Neuronal stem cell (in vitro differentiated cells): ENCODE data around the gene OLFML2A.
"Not testable (repeated sequence)": the region's sequence is repeated elsewhere in the genome, so short reads cannot be mapped to it uniquely, and the experiment has no call there.

Experiments
- DNase-seq: peaks from one replicate; pipeline ENCODE4 v3.0.0-alpha.2; 2013; ENCODE audit warnings: low spot score
- H2AFZ ChIP-seq: one replicate; pipeline ENCODE4 v1.6.1; 2013; ENCODE audit warnings: mild to moderate bottlenecking, low read length, inconsistent platforms
- H2AK5ac ChIP-seq: 2 replicates; pipeline ENCODE4 v1.6.1; 2013; ENCODE audit warnings: low read depth, mild to moderate bottlenecking, inconsistent platforms, low read length, moderate library complexity, mixed read lengths
- H2BK120ac ChIP-seq: 2 replicates; pipeline ENCODE4 v1.6.1; 2013; ENCODE audit warnings: low read depth, mild to moderate bottlenecking, inconsistent platforms, low read length, moderate library complexity, mixed read lengths
- H2BK12ac ChIP-seq: one replicate; pipeline ENCODE4 v1.6.1; 2013; ENCODE audit warnings: low read length, inconsistent platforms
- H2BK15ac ChIP-seq: 2 replicates; pipeline ENCODE4 v1.6.1; 2013; ENCODE audit warnings: mild to moderate bottlenecking, low read length, inconsistent platforms, mixed read lengths
- H2BK5ac ChIP-seq: one replicate; pipeline ENCODE4 v1.6.1; 2013; ENCODE audit warnings: inconsistent platforms, mild to moderate bottlenecking, low read length, moderate library complexity
- H3K14ac ChIP-seq: one replicate; pipeline ENCODE4 v1.6.1; 2013; ENCODE audit warnings: low read length, inconsistent platforms
- H3K18ac ChIP-seq: 2 replicates; pipeline ENCODE4 v1.6.1; 2013; ENCODE audit warnings: low read length, inconsistent platforms
- H3K23ac ChIP-seq: 2 replicates; pipeline ENCODE4 v1.6.1; 2013; ENCODE audit warnings: low read depth, mild to moderate bottlenecking, mixed read lengths, low read length, inconsistent platforms; ENCODE audit not compliant: poor library complexity
- H3K27ac ChIP-seq: replicated peaks from 3 replicates; pipeline ENCODE4 v1.5.1; 2013; ENCODE audit warnings: low read length, inconsistent platforms
- H3K27me3 ChIP-seq, 3 experiments: 2 replicates each; pipeline ENCODE4 v1.6.1; 2013; ENCODE audit warnings: low read length in 3 of 3, mild to moderate bottlenecking in 2 of 3, inconsistent platforms in 1 of 3, low read depth in 1 of 3, mixed read lengths in 1 of 3, moderate library complexity in 1 of 3; ENCODE audit not compliant: control insufficient read depth in 3 of 3, insufficient read depth in 3 of 3
- H3K36me3 ChIP-seq, 2 donors: replicated peaks in 1 of 2; 2 replicates each; pipeline ENCODE4 v1.6.1; 2013; ENCODE audit warnings: low read length in 2 of 2; ENCODE audit not compliant: control insufficient read depth in 2 of 2, insufficient read depth in 2 of 2
- H3K4ac ChIP-seq: 2 replicates; pipeline ENCODE4 v1.6.1; 2013; ENCODE audit warnings: inconsistent platforms, mild to moderate bottlenecking, low read length, moderate library complexity
- H3K4me1 ChIP-seq, 2 donors: 1 replicate in 1 of 2; 2 replicates in 1 of 2; pipeline ENCODE4 v1.6.1; 2013; ENCODE audit warnings: low read length in 2 of 2, low read depth in 1 of 2; ENCODE audit not compliant: control insufficient read depth in 2 of 2, insufficient read depth in 1 of 2
- H3K4me2 ChIP-seq: one replicate; pipeline ENCODE4 v1.6.1; 2013; ENCODE audit warnings: mild to moderate bottlenecking, low read length, inconsistent platforms; ENCODE audit not compliant: insufficient read depth, poor library complexity, severe bottlenecking
- H3K4me3 ChIP-seq, 2 donors: 2 replicates each; pipeline ENCODE4 v1.5.1; 2013; ENCODE audit warnings: low read length in 2 of 2, mild to moderate bottlenecking in 2 of 2, inconsistent platforms in 1 of 2, moderate library complexity in 1 of 2
- H3K79me1 ChIP-seq: one replicate; pipeline ENCODE4 v1.6.1; 2013; ENCODE audit warnings: low read depth, mild to moderate bottlenecking, inconsistent platforms, low read length, moderate library complexity
- H3K9ac ChIP-seq: one replicate; pipeline ENCODE4 v1.6.1; 2013; ENCODE audit warnings: mild to moderate bottlenecking, low read depth, low read length, inconsistent platforms; ENCODE audit not compliant: poor library complexity
- H3K9me3 ChIP-seq, 2 donors: replicated peaks in 1 of 2; 2 replicates each; pipeline versions ENCODE3 to v1.6.1; 2013; ENCODE audit warnings: low read length in 2 of 2, mild to moderate bottlenecking in 2 of 2, inconsistent platforms in 1 of 2, low read depth in 1 of 2, mixed read lengths in 1 of 2, moderate library complexity in 1 of 2; ENCODE audit not compliant: control insufficient read depth in 2 of 2, insufficient read depth in 1 of 2
- H4K8ac ChIP-seq: one replicate; pipeline ENCODE4 v1.6.1; 2013; ENCODE audit warnings: low read depth, mild to moderate bottlenecking, inconsistent platforms, low read length, moderate library complexity
- H4K91ac ChIP-seq: one replicate; pipeline ENCODE4 v1.6.1; 2013; ENCODE audit warnings: low read length, low read depth, mild to moderate bottlenecking, inconsistent platforms; ENCODE audit not compliant: poor library complexity
- WGBS, 2 donors: extraction: QIAGEN DNeasy Blood & Tissue Kit; methylation state at CpG; one replicate each; pipeline ENCODE4 v1.1.7; 2013; ENCODE audit warnings: missing lambda C conversion rate in 2 of 2, mixed read lengths in 1 of 2; ENCODE audit not compliant: insufficient read length in 2 of 2, insufficient replicate concordance in 1 of 2; ENCODE audit errors: extremely low coverage in 2 of 2; 5-methylcytosine and 5-hydroxymethylcytosine counted together

OLFML2A gene

DNA sequence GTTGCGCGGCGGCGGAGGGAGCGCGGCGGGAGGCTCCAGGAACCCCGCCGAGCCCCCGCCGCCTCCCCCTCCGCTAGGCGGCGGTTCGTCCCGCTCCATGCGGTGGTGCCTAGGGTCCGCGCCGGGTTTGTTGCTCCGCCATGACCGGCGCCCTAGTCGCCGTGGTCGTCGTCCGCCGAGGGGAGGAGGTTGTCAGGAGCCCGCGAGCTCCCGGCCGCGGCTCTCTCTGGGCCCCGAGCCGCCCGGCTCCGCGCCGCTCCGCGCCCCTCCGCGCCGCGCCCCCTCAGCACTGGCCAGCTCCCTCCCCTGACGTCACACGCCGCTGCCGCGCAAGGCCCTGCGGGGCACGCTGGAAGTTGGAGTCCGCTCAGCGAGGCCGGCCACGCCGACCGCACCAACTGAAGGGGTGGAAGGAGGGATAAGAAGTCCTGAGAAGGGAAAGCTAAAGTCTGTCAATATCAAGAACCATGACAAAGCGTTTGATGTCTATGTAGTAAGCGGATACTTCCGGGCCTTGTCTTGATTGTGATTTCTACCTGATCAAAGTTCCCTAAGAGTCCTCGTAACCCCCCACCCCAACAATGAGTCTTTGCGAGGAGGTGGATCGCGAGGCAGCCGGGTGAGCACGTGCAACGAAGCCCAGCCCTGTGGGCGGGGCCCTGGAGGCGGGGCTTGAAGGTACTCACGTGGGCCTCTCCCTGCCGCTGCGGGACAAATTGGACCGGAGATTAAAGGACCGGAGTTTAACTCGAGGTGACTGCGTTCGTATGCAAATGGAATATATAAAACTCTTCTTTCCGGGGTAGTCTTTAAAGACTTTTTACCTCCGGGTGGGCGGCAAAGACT is 5.7 kb upstream of the OLFML2A start, which contains the start of gene NR6A1:
Gene NR6A1 (minus strand): TSS at position 291 of the 846 bp plus-strand sequence.
- peak within 1 kb of the TSS; percentile 71 for H3K4me2 ChIP-seq
- peak within 1 kb of the TSS; percentile 98 for H3K9ac ChIP-seq
- peaks cover 0 to 22% (median 6%) of the 10 kb centered on the region in 3 experiments for H3K27me3 ChIP-seq
- peak; percentile 97 for DNase-seq
- H2BK120ac ChIP-seq: no peak within 1 kb of the TSS
- H3K4me1 ChIP-seq: peaks cover 3 to 33% of the 10 kb centered on the region in 2 donors
- peak within 1 kb of the TSS; percentile 53 to 99 for H3K4me3 ChIP-seq
- peak within 1 kb of the TSS; percentile 90 for H2AFZ ChIP-seq
- H3K36me3 ChIP-seq: no peaks in the 10 kb centered on the region
- peak within 1 kb of the TSS; percentile 89 for H3K23ac ChIP-seq
- peak within 1 kb of the TSS; percentile 88 for H3K27ac ChIP-seq
- H2BK5ac ChIP-seq: peak within 1 kb of the TSS; percentile 96
- no peak within 1 kb of the TSS for H4K8ac ChIP-seq
- H3K14ac ChIP-seq: no peak within 1 kb of the TSS
- H3K9me3 ChIP-seq: no peaks in the 10 kb centered on the region
- no CpG with 5 or more reads among the region's 82 CpGs for whole genome bisulfite sequencing, 2 donors
- no peak within 1 kb of the TSS for H4K91ac ChIP-seq
- peak within 1 kb of the TSS; percentile 8 for H3K4ac ChIP-seq
- H3K79me1 ChIP-seq: no peaks in the 10 kb centered on the region
- no peak within 1 kb of the TSS for H2BK12ac ChIP-seq
- H2BK15ac ChIP-seq: peak within 1 kb of the TSS; percentile 95
- peak within 1 kb of the TSS; percentile 98 for H2AK5ac ChIP-seq
- H3K18ac ChIP-seq: peak within 1 kb of the TSS; percentile 100

- Histone ChIP-seq H3K27me3 (peaks cover 0 to 31% (median 14%) of the 10 kb centered on the region in 3 experiments), H2AFZ (peak overlapping the region; percentile 90), H3K14ac (no peak overlapping the region), H3K4ac (no peak overlapping the region), H4K91ac (no peak overlapping the region), H2BK15ac (no peak overlapping the region), H3K9me3 (no peaks in the 10 kb centered on the region), H4K8ac (no peak overlapping the region), H2BK5ac (no peak overlapping the region), H2AK5ac (peak overlapping the region; percentile 77), H2BK12ac (no peak overlapping the region), H2BK120ac (no peak overlapping the region), H3K18ac (no peak overlapping the region), H3K9ac (no peak overlapping the region), H3K27ac (no peak overlapping the region), H3K4me1 (peaks cover 7 to 27% of the 10 kb centered on the region in 2 donors), H3K4me2 (peak overlapping the region; percentile 57), H3K4me3 (peak overlapping the region; percentile 49 to 53), H3K36me3 (no peaks in the 10 kb centered on the region), H3K23ac (no peak overlapping the region), H3K79me1 (no peaks in the 10 kb centered on the region)
- no CpG with 5 or more reads among the region's 39 CpGs for WGBS, 2 donors
- DNase-seq: peak; percentile 85
Observed at GRCh38 chr9:124771867-124772679, 4.9 kb upstream of the OLFML2A start.

- not testable (repeated sequence) for H3K4me2 ChIP-seq, H3K36me3 ChIP-seq, H3K18ac ChIP-seq, H3K4me3 ChIP-seq, H2BK120ac ChIP-seq, H3K9ac ChIP-seq, H3K4ac ChIP-seq, H3K79me1 ChIP-seq, H4K8ac ChIP-seq, H3K9me3 ChIP-seq, H3K27ac ChIP-seq, H3K23ac ChIP-seq, H2BK12ac ChIP-seq, H4K91ac ChIP-seq, DNase-seq, H3K14ac ChIP-seq, H2AFZ ChIP-seq, H2BK5ac ChIP-seq
- Histone ChIP-seq H2BK15ac (peak overlapping the region; percentile 65), H2AK5ac (peak overlapping the region; percentile 77), H3K4me1 (peaks cover 7 to 22% of the 10 kb centered on the region in 2 donors), H3K27me3 (peaks cover 0 to 39% (median 22%) of the 10 kb centered on the region in 3 experiments)
- no CpG with 5 or more reads among the region's 15 CpGs for WGBS, 2 donors
Observed at GRCh38 chr9:124772877-124773276, 4.1 kb upstream of the OLFML2A start.
